T-helper 1 cell (primary cell): Measurements from ENCODE around the gene FLAD1.
"Not testable (repeated sequence)": the region's sequence is repeated elsewhere in the genome, so short reads cannot be mapped to it uniquely, and the experiment has no call there.

Experiments used
- DNase-seq, 5 donors: peaks; one replicate each; pipeline ENCODE4 v3.0.0-alpha.2; 2012 to 2020

The FLAD1 gene

GRCh38 chr1:154992721-154993571, 9.8 kb downstream of the FLAD1 start:
- no peak for DNase-seq

GRCh38 chr1:154993572-154994268, 10.6 kb downstream of the FLAD1 start, which contains the start of gene LENEP:
Gene LENEP (plus strand): TSS chr1:154993586. CDS start chr1:154993608, 22 bp downstream.
- no peak for DNase-seq

GRCh38 chr1:154994269-154994587, 11.1 kb downstream of the FLAD1 start:
- no peak for DNase-seq

- no peak for DNase-seq
These were observed 11.4 kb downstream of the FLAD1 start for GRCh38 chr1:154994591-154994990.

DNA sequence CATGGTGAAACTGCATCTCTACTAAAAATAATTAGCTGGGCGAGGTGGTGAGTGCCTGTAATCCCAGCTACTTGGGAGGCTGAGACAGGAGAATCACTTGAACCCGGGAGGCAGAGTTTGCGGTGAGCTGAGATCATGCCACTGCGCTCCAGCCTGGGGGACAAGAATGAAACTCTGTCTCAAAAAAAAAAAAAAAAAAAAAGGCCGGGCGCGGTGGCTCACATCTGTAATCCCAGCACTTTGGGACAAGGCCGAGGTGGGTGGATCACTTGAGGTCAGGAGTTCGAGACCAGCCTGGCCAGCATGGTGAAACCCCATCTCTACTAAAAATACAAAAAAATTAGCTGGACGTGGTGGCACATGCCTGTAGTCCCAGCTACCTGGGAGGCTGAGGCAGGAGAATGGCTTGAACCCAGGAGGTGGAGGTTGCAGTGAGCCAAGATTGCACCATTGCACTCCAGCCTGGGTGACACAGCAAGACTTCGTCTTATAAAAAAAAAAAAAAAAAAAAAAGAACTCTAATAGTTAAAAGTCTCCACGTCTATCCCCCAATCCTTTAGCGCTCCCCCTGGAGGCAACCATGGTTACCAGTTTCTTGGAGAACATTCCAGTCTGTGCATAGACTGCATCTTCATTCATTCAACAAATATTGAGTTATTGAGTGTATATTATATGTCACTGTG, 12.3 kb downstream of the FLAD1 start:
- not testable (repeated sequence) for DNase-seq

DNA sequence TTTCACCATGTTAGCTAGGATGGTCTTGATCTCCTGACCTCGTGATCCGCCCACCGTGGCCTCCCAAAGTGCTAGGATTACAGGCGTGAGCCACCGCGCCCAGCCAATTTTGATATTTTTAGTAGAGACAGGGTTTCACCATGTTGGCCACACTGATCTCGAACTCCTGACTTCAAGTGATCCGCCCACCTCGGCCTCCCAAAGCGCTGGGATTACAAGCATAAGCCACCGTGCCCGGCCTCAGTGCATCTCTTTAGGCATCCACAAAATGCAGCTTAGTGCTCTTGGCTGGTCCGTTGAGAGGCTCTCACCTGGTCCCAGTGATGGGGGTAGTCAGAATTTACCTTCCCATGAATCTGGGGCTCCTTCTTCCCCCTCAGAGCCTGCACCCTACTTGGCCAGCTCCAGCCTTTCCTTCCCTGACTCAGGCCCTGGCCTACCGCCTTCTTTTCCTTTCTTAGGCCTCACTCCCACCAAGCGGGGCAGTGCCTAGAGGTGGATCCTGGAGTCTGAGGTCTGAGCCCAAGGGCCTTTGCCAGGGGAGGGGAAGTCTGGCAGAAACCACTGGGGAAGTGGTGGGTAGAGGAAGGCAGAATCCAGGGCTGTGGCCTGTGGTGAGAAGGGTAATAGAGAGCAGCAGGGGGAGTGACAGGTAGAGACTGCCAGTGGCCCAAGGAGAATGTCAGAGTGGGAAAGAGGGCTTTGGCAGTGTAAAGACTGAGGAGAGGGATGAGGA, 14.0 kb downstream of the FLAD1 start:
- DNase-seq = no peak

DNA sequence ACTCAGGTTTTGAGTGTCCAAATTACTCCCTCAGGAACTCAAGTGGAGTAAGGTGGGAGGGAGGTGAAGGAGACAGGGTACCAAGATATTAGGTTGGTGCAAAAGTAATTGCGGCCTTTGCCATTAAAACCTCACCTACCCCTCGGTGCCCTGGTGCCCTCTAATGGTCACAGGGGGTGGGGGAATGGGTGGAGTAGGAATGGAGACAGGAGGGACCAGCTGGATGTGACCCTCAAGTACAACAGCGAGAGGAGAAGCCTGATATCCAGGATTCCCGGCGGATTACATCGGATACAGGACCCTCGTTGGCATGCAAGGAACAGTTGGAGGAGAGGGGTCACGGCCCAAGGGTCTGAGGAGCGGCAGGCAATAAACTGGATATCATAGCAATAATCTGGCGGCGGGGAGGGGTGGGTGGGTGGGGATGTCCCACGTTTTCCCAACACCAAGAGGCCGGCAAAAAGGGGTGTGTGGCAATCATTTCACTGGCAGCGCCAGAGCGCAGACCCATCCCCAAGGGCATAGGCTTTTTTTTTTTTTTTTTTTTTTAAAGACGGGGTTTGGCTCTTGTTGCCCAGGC, 15.1 kb downstream of the FLAD1 start:
- DNase-seq = no peak

DNA sequence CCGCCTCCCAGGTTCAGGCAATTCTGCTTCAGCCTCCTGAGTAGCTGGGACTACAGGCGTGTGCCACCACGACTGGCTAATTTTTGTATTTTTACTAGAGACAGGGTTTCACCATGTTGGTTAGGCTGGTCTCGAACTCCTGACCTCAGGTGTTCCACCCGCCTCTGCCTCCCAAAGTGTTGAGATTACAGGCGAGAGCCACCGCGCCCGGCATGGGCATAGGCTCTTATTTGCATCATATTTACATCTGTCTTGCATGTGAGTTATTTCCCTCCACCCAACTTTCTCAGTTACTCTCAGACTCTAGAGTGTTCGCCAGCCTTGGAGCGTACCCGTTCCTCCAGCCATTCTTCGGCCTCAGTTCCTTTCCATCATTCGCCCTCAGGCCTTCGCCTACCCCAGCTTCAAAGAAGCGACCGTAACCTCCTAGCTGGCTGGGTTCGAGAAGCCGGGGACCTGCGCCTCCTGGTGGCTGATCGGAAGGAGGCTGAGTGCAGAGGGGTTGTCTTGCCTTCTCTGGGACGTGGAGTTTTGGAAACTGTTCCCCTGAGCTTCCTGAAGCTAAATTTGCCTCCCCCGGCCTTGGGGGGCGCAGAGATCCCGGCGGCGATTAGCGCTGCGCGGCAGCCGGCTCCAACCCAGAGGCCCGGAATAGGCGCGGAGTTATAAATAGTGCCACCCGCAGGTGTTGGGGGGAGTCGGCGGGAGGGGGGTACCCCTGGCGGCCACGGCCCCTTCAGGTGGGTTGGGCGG, 15.8 kb downstream of the FLAD1 start:
- DNase-seq = peak in 3 of 5 donors; percentile 38 to 76 (median 53)

- peak in 1 of 5 donors; percentile 50 for DNase-seq
These were observed 16.6 kb downstream of the FLAD1 start for GRCh38 chr1:154999571-155000410.

DNA sequence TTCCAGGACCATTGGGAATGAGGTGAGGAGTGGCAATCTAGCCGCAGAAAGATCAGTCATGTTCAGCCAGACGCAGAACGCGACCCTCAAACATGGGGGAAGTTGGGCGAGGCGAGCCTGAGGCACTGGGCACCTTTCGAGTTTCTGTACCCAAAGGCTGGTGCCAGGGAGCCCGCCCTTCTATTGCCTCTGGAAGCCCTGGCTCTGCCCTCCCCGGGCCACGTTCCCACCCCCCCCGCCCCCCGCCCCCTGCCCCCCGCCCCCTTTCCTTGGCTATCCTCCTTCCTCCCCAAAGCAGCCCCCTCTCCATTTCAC, 17.2 kb downstream of the FLAD1 start:
- no peak for DNase-seq

- peak; percentile 70 to 83 (median 77) for DNase-seq
These were observed 17.7 kb downstream of the FLAD1 start for GRCh38 chr1:155000726-155001424.

DNA sequence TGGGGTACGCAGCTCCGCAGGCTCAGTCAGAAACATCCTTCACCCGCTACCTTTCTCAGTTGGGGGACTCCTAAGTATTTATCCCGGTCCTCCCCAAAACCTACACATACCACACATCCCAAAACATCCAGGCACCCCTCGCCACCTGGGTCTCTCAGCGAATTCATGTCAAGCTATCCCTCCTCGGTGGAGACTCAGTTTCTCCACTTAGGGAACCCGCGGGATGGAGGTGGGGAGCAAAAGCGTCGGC, 18.2 kb downstream of the FLAD1 start:
- no peak for DNase-seq

GRCh38 chr1:155001675-155002463, 18.7 kb downstream of the FLAD1 start:
- DNase-seq = peak; percentile 95 to 98 (median 97)

GRCh38 chr1:155002464-155003226, 19.5 kb downstream of the FLAD1 start, which contains the start of gene ZBTB7B:
Gene ZBTB7B (plus strand): TSS chr1:155002802. CDS start chr1:155014661, 11,859 bp downstream.
- no peak for DNase-seq

GRCh38 chr1:155003227-155003765, 20.2 kb downstream of the FLAD1 start:
- no peak for DNase-seq

GRCh38 chr1:155003766-155004351, 20.7 kb downstream of the FLAD1 start:
- DNase-seq = peak in 1 of 5 donors; percentile 49

- peak in 1 of 5 donors; percentile 63 for DNase-seq
These were observed 21.4 kb downstream of the FLAD1 start for GRCh38 chr1:155004352-155005075.
